GM13977 (cell line): Measurements from ENCODE around the gene DPCD.

ENCODE experiments used
- DNase-seq: peaks from one replicate; pipeline ENCODE4 v3.0.0; 2012; ENCODE audit warnings: low spot score
- in situ Hi-C: fragments of 300-500 bp; cut with MboI; formaldehyde crosslinking; loops from one replicate; pipeline ENCODE4 v1.12.0; 2022; ENCODE audit warnings: low sequenced_read_pairs, low pct_unique_long_range_greater_than_20kb, mixed read lengths, inconsistent platforms; ENCODE audit not compliant: unreplicated experiment
- TF ChIP-seq, protein P1 (sequence below): IDR thresholded peaks from 2 replicates; pipeline ENCODE4 v1.5.1; 2012; ENCODE audit warnings: mild to moderate bottlenecking, control low read depth; ENCODE audit not compliant: insufficient read depth; ENCODE audit errors: extremely low read depth, missing control alignments

Gene DPCD

GRCh38 chr10:101645659-101646058 is 57.5 kb downstream of the DPCD start:
- DNase-seq = no peak
- TF ChIP-seq, protein P1, sequence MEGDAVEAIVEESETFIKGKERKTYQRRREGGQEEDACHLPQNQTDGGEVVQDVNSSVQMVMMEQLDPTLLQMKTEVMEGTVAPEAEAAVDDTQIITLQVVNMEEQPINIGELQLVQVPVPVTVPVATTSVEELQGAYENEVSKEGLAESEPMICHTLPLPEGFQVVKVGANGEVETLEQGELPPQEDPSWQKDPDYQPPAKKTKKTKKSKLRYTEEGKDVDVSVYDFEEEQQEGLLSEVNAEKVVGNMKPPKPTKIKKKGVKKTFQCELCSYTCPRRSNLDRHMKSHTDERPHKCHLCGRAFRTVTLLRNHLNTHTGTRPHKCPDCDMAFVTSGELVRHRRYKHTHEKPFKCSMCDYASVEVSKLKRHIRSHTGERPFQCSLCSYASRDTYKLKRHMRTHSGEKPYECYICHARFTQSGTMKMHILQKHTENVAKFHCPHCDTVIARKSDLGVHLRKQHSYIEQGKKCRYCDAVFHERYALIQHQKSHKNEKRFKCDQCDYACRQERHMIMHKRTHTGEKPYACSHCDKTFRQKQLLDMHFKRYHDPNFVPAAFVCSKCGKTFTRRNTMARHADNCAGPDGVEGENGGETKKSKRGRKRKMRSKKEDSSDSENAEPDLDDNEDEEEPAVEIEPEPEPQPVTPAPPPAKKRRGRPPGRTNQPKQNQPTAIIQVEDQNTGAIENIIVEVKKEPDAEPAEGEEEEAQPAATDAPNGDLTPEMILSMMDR = no peak
- in situ Hi-C loops = no loop called here

- in situ Hi-C loops = no loop called here
- TF ChIP-seq, protein P1 = no peak
- DNase-seq = no peak
Measured at GRCh38 chr10:101646364-101646763, 58.2 kb downstream of the DPCD start.

- no peak for DNase-seq
- in situ Hi-C loops = no loop called here
- TF ChIP-seq, protein P1 = no peak
Measured at GRCh38 chr10:101647255-101647654, 59.1 kb downstream of the DPCD start.

DNA sequence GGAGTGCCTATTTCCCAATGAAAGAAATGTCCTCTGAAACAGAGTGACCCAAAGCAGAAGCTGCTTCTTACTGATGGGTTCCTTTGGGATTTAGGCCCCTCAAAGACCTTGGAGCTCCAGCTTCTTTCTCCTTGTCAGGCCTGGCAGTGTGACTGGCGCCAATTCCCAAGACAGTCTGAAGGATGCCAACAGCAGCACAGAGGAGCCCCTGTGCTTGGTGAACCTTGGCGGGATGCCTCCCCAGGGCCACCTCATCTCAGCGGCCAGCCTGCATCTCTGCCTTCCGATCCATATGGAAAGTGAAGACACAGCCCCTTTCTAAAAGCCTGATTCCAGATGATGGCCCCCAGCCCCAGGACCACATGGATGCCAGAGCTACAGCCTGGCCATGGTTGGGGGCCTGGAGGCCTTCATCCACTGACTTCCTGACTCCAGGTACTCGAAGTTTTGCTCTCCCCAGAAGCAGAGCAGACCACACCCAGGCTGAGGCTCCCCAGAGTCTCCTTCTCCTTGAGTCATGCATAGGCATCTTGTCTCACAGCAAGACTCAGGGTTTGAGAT is 61.5 kb downstream of the DPCD start:
- TF ChIP-seq, protein P1 = no peak
- DNase-seq = no peak
- in situ Hi-C loops = no loop called here

GRCh38 chr10:101650863-101651262 is 62.7 kb downstream of the DPCD start:
- TF ChIP-seq, protein P1 = no peak
- in situ Hi-C loops = no loop called here
- no peak for DNase-seq

- TF ChIP-seq, protein P1 = no peak
- in situ Hi-C loops = no loop called here
- DNase-seq = no peak
Measured at GRCh38 chr10:101651336-101651735, 63.2 kb downstream of the DPCD start.

- TF ChIP-seq, protein P1 = no peak
- DNase-seq = no peak
- in situ Hi-C loops = no loop called here
Measured at GRCh38 chr10:101653536-101653935, 65.4 kb downstream of the DPCD start.
